A673 (cell line): ENCODE results near the gene HDGFL2.

Experiments
- CTCF ChIP-seq: fragments of 300-800, 200-600 bp; sonication (generic); conservative IDR thresholded peaks from 2 replicates; pipeline ENCODE4 v1.5.1; 2017; ENCODE audit warnings: low read depth, mild to moderate bottlenecking, antibody characterized with exemption, low read length, moderate library complexity, mixed read lengths
- EZH2 ChIP-seq: fragments of 200-600 bp; sonication (generic); IDR thresholded peaks from 2 replicates; pipeline ENCODE4 v1.6.1; 2017; ENCODE audit warnings: borderline replicate concordance, low read depth, mild to moderate bottlenecking, mixed read lengths, antibody characterized with exemption, low read length; ENCODE audit not compliant: poor library complexity, severe bottlenecking

GRCh38 chr19:4425537-4425936 is 46.6 kb upstream of the HDGFL2 start:
- no peak for TF ChIP-seq CTCF
- TF ChIP-seq EZH2: no peak
